GM06990 (cell line): ENCODE data around the gene WDR17.

Experiments
- DNase-seq: peaks from one replicate; pipeline ENCODE4 v3.0.0-alpha.2; 2011; ENCODE audit not compliant: insufficient read length; ENCODE audit errors: extremely low read depth
- H3K27me3 ChIP-seq: replicated peaks from 2 replicates; pipeline ENCODE4 v1.6.0; 2011; ENCODE audit warnings: low read length; ENCODE audit not compliant: control insufficient read depth, insufficient read depth
- H3K36me3 ChIP-seq: 2 replicates; pipeline ENCODE4 v1.5.1; 2011; ENCODE audit warnings: low read length; ENCODE audit not compliant: control insufficient read depth, insufficient read depth
- H3K4me3 ChIP-seq: replicated peaks from 2 replicates; pipeline ENCODE4 v1.5.1; 2011; ENCODE audit warnings: low read depth, mild to moderate bottlenecking, control low read depth, low read length
- CTCF ChIP-seq: IDR thresholded peaks from 2 replicates; pipeline ENCODE4 v1.5.1; 2011; ENCODE audit warnings: low read length, control low read depth, mild to moderate bottlenecking, inconsistent platforms; ENCODE audit not compliant: insufficient read depth, poor library complexity, severe bottlenecking

The WDR17 gene

DNA sequence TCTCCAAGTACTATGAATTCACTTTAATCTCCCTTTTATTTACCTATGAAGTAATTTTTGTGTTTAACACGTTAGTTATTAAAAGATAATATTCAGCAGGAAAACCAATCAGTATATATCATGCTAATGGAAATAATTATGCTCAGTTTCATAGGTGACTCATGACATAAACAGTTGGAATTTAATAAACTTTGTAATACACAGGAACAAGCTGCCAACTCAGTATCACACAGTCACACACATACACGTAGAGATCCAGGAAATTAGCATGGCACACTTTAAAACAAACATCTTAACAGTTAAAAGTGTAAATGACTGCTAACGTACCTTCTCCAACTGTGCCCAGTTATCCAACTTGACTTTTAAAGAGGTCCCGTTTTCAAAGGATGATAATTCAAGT is 127.5 kb downstream of the WDR17 start:
- no peaks in the 10 kb centered on the region for H3K27me3 ChIP-seq
- no peaks in the 10 kb centered on the region for H3K36me3 ChIP-seq
- TF ChIP-seq CTCF = no peak
- no peak for DNase-seq
- no peak overlapping the region for H3K4me3 ChIP-seq

- H3K4me3 ChIP-seq = no peak overlapping the region
- H3K27me3 ChIP-seq = no peaks in the 10 kb centered on the region
- no peak for TF ChIP-seq CTCF
- DNase-seq = no peak
- H3K36me3 ChIP-seq = no peaks in the 10 kb centered on the region
Observed at GRCh38 chr4:176193938-176194337, 128.3 kb downstream of the WDR17 start.

GRCh38 chr4:176195184-176195978 is 129.7 kb downstream of the WDR17 start, which contains the start of gene SPATA4:
Gene SPATA4, minus strand, starts transcription at chr4:176195585. Its CDS starts 23 bp downstream, at chr4:176195562.
- TF ChIP-seq CTCF = no peak
- peak; percentile 97 for DNase-seq
- Histone ChIP-seq H3K4me3 (peak within 1 kb of the TSS; percentile 73), H3K36me3 (no peaks in the 10 kb centered on the region), H3K27me3 (no peaks in the 10 kb centered on the region)

DNA sequence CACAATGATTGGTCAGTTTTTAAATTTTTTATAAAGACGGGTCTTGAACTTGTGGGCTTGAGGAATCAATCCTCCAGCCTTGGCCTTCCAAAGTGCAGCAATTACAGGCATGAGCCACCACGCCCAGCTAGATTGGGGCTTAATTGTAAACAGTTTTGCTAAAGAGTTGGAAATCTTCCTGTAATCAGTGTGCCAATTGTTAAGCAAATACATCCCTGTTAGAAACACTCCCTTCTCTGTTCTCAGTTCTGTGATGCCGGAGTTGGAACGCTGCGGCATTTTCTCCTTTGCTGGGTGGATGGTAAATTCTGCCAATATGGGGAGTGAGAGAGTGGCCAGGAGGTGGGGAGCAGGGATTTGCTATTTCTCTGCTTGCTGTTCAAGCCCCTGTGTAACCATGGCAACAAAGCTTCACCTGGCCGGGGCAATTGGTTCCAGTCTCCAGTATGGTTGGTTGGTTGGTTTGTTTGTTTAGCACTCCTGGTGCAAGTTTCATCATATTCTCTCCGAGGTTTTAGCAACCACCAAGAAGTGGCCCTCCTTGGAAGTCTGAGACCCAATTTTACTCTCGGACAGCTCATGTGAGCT is 132.8 kb downstream of the WDR17 start:
- Histone ChIP-seq H3K36me3 (no peaks in the 10 kb centered on the region), H3K27me3 (no peaks in the 10 kb centered on the region), H3K4me3 (no peak overlapping the region)
- DNase-seq = no peak
- TF ChIP-seq CTCF = no peak

DNA sequence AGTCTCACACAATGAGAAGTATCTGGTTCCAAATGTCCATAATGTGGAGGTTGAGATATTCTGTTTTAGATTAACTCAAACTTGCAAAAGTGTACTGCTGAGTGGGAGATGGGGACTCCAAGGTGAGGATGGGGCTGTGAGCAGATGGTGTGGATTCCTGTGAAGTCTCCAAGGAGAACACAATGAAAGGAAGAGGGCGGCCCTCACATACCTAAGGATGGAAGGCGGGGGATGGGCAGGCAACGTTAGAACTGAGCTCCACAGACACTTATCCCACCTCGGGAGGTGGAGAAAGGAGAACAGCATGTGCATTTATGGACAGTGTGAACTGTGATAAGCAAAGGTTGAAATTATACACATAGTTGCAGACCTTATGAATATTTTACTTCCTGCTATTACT is 139.7 kb downstream of the WDR17 start:
- Histone ChIP-seq H3K27me3 (no peaks in the 10 kb centered on the region), H3K4me3 (no peak overlapping the region), H3K36me3 (no peaks in the 10 kb centered on the region)
- no peak for TF ChIP-seq CTCF
- DNase-seq = no peak

- no peak for DNase-seq
- TF ChIP-seq CTCF = no peak
- Histone ChIP-seq H3K27me3 (no peaks in the 10 kb centered on the region), H3K36me3 (no peaks in the 10 kb centered on the region), H3K4me3 (no peak overlapping the region)
Observed at GRCh38 chr4:176207839-176208238, 142.2 kb downstream of the WDR17 start.
